Fibroblast of the aortic adventitia (primary cell): ENCODE results near the gene LRIG1. TPM values are rescaled to one million over a fixed set of nuclear protein-coding genes. Genes with fewer than 3 reads are reported as not detected.

ENCODE experiments used
- DNase-seq: peaks from one replicate; pipeline ENCODE4 v3.0.0-alpha.2; 2010; ENCODE audit warnings: low read depth
- H3K4me3 ChIP-seq: 2 replicates; pipeline ENCODE4 v1.5.1; 2011; ENCODE audit warnings: low read depth, mild to moderate bottlenecking, control low read depth, low read length, moderate library complexity
- total RNA-seq: library from RNA; depleted of rRNA; stranded (reverse); fragments of >200 nt; gene quantifications from 2 replicates; pipeline ENCODE4 v1.2.3, GENCODE V29; 2012; ENCODE audit warnings: low replicate concordance
- TF ChIP-seq, protein P1 (sequence below): IDR thresholded peaks from 2 replicates; pipeline ENCODE4 v1.5.1; 2011; ENCODE audit warnings: mild to moderate bottlenecking, low read length, control low read depth, inconsistent platforms; ENCODE audit not compliant: insufficient read depth

The LRIG1 gene
- total RNA-seq, 1 donor = 26.4 TPM

- TF ChIP-seq, protein P1, sequence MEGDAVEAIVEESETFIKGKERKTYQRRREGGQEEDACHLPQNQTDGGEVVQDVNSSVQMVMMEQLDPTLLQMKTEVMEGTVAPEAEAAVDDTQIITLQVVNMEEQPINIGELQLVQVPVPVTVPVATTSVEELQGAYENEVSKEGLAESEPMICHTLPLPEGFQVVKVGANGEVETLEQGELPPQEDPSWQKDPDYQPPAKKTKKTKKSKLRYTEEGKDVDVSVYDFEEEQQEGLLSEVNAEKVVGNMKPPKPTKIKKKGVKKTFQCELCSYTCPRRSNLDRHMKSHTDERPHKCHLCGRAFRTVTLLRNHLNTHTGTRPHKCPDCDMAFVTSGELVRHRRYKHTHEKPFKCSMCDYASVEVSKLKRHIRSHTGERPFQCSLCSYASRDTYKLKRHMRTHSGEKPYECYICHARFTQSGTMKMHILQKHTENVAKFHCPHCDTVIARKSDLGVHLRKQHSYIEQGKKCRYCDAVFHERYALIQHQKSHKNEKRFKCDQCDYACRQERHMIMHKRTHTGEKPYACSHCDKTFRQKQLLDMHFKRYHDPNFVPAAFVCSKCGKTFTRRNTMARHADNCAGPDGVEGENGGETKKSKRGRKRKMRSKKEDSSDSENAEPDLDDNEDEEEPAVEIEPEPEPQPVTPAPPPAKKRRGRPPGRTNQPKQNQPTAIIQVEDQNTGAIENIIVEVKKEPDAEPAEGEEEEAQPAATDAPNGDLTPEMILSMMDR = no peak
- no peak overlapping the region for H3K4me3 ChIP-seq
- no peak for DNase-seq
Measured at GRCh38 chr3:66489581-66489980, 11.2 kb downstream of the LRIG1 start.

GRCh38 chr3:66489115-66489514 lies 11.7 kb downstream of the LRIG1 start:
- H3K4me3 ChIP-seq = no peak overlapping the region
- TF ChIP-seq, protein P1 = no peak
- DNase-seq = no peak

- TF ChIP-seq, protein P1 = no peak
- DNase-seq = no peak
- no peak overlapping the region for H3K4me3 ChIP-seq
Measured at GRCh38 chr3:66488492-66488891, 12.3 kb downstream of the LRIG1 start.

DNA sequence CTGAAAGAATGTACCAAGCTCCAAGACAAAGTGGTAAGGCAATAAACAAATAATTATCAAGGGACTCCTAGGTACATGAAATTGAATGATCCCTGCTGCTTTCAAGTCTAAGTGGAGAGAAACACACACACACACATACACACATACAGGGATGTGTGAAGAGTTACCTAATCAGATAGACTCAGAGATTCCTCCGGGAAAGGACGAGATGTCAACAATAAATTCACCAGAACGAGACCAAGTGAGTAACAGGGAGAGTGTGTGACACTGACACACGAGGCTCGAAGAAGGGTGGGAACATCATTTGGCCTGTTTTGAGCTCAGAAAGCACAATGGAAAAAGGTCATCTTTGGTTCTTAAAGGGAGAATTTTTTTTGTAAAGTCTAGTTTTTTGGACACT lies 13.4 kb downstream of the LRIG1 start:
- DNase-seq = no peak
- H3K4me3 ChIP-seq = no peak overlapping the region
- TF ChIP-seq, protein P1 = no peak

- no peak overlapping the region for H3K4me3 ChIP-seq
- peak; percentile 93 for DNase-seq
- TF ChIP-seq, protein P1 = no peak
Measured at GRCh38 chr3:66486646-66487045, 14.2 kb downstream of the LRIG1 start.

- TF ChIP-seq, protein P1 = no peak
- DNase-seq = no peak
- H3K4me3 ChIP-seq = no peak overlapping the region
Measured at GRCh38 chr3:66486202-66486601, 14.6 kb downstream of the LRIG1 start.

DNA sequence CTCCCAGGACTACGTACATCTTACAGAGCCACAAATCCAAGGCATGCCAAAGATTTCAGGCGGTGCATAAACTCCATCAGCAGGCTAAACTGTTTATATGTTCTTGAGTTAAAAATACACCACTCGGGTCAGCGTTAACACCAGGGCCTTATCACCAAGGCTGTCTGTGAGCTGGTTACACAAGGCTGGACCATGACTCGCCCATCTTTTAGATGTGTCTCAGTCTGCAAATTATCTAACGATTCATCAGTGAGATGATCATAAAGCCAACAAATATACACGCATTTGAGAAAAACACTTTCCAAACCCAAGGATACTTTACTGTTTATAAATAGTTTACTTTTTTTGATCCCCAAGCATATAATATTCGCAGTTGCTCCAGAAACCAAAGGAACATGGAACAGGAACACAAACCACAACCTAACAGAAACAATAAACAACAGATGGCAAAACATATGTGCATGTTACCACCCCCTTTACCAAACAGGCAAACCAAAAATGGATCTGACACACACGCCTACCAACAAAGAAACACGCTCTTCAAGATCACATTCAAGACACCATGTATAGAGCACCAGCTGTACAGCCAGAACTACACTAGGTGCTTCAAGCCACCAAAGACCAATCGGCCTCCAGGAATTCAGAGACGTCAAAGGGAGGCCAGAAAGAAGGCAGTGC lies 15.4 kb downstream of the LRIG1 start:
- no peak overlapping the region for H3K4me3 ChIP-seq
- peak; percentile 83 for DNase-seq
- TF ChIP-seq, protein P1 = no peak
